Measurements from ENCODE around the gene CABLES2. TPM values are rescaled to one million over a fixed set of nuclear protein-coding genes. Genes with fewer than 3 reads are reported as not detected.
A peak's percentile ranks its signal among the peaks of the same experiment; 100 is the strongest.

The CABLES2 gene
- total and polyA plus RNA-seq, 9 of the 15 experiments (the other 6 are each of a cell fraction or from before 2014, with no cell fraction given): 0.46 to 4.2 (median 1.6) TPM

GRCh38 chr20:62386383-62387218, 20.5 kb downstream of the CABLES2 start, which contains the start of gene RPS21 (continued):
- TF ChIP-seq, protein P1, sequence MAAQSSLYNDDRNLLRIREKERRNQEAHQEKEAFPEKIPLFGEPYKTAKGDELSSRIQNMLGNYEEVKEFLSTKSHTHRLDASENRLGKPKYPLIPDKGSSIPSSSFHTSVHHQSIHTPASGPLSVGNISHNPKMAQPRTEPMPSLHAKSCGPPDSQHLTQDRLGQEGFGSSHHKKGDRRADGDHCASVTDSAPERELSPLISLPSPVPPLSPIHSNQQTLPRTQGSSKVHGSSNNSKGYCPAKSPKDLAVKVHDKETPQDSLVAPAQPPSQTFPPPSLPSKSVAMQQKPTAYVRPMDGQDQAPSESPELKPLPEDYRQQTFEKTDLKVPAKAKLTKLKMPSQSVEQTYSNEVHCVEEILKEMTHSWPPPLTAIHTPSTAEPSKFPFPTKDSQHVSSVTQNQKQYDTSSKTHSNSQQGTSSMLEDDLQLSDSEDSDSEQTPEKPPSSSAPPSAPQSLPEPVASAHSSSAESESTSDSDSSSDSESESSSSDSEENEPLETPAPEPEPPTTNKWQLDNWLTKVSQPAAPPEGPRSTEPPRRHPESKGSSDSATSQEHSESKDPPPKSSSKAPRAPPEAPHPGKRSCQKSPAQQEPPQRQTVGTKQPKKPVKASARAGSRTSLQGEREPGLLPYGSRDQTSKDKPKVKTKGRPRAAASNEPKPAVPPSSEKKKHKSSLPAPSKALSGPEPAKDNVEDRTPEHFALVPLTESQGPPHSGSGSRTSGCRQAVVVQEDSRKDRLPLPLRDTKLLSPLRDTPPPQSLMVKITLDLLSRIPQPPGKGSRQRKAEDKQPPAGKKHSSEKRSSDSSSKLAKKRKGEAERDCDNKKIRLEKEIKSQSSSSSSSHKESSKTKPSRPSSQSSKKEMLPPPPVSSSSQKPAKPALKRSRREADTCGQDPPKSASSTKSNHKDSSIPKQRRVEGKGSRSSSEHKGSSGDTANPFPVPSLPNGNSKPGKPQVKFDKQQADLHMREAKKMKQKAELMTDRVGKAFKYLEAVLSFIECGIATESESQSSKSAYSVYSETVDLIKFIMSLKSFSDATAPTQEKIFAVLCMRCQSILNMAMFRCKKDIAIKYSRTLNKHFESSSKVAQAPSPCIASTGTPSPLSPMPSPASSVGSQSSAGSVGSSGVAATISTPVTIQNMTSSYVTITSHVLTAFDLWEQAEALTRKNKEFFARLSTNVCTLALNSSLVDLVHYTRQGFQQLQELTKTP (IDR thresholded peaks at IDR 0.05; ENCODE audit: low read depth in 1 of 2, partially characterized antibody in 2 of 2): no peak
- TF ChIP-seq FOXP4 (CRISPR knock-in tag; IDR thresholded peaks at IDR 0.05; ENCODE audit: borderline replicate concordance) (no peak), GABPA (tag; conservative IDR thresholded peaks at IDR 0.05; ENCODE audit: low read depth) (peak; percentile 99), ZNF583 (CRISPR knock-in tag; IDR thresholded peaks at IDR 0.05) (no peak), CHD4 (IDR thresholded peaks at IDR 0.05; ENCODE audit: insufficient read depth, insufficient replicate concordance, low read depth, low read length, poor library complexity, severe bottlenecking) (no peak), HLTF (IDR thresholded peaks at IDR 0.05) (no peak), ZNF232 (CRISPR knock-in tag; IDR thresholded peaks at IDR 0.05) (no peak), NCOA2 (IDR thresholded peaks at IDR 0.05; ENCODE audit: partially characterized antibody in 2 of 2) (no peak), MED1 (CRISPR knock-in tag; IDR thresholded peaks at IDR 0.05; ENCODE audit: borderline replicate concordance) (no peak), XRCC3 (IDR thresholded peaks at IDR 0.05) (no peak), REST (IDR thresholded peaks at IDR 0.05; ENCODE audit: borderline replicate concordance) (no peak), REST (CRISPR knock-in tag; IDR thresholded peaks at IDR 0.05; ENCODE audit: low read depth) (0 out of 2 replicates have a peak, but pooled peaks have one; percentile 21)

Measured in K562 (cell line).